ENCODE data around the gene GRK3. TPM values are rescaled to one million over a fixed set of nuclear protein-coding genes. Genes with fewer than 3 reads are reported as not detected.
"Not testable (repeated sequence)": the region's sequence is repeated elsewhere in the genome, so short reads cannot be mapped to it uniquely, and the experiment has no call there.

GRK3 gene
- total and polyA plus RNA-seq, 2 donors = 8.4 to 20.2 TPM

DNA sequence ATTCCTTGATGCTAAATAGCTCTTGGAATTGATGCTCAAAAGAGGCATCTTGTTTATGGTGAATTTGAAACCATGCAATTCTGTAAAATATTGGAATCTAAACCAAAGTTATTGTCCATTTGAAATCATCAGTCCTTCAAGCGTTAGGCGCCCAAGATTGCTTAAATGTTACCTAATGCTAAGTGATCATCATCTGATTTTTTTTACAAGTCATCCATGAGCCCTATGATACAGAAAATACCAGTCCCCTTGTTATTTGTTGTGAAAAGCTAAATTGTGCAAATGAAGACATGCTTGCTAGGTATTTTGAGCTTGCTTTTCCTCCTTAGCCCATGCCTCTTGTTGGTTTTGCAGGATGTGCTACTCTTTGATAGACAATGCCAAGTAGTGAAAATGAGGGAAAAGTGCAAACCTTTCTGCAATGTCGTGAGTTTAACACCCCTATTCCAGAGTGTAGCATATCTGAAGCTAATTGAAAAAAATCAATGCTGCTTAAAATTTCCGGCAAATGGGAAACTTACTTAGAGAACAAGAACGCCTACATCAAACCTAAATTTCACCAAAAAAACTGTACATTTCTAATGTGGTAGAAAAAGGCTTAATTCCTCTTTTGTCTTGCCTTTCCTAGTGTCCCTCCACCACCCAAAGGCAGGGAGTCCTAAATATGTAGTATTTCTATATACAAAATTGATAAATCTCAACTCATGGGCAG is 1.9 kb downstream of the GRK3 start:
- WGBS = 44% methylated on average over 5 of the region's 5 CpGs
- peaks cover 0 to 4% of the 10 kb centered on the region in 2 donors for H3K27me3 ChIP-seq (ENCODE audit: control insufficient read depth in 2 of 2, insufficient read depth in 1 of 2, low read length in 1 of 2)
- H3K4me1 ChIP-seq (ENCODE audit: control insufficient read depth in 2 of 2, insufficient read depth in 2 of 2, low read length in 2 of 2) = peaks cover 3 to 21% of the 10 kb centered on the region in 2 donors
- peak overlapping the region; percentile 31 to 65 for H3K4me3 ChIP-seq (ENCODE audit: low read length in 2 of 2)
- no peaks in the 10 kb centered on the region for H3K9me3 ChIP-seq (ENCODE audit: control insufficient read depth in 2 of 2, insufficient read depth in 1 of 2, low read length in 1 of 2)
- peak overlapping the region in 1 of 2 donors; percentile 72 for H3K27ac ChIP-seq (ENCODE audit: low read depth in 1 of 2, low read length in 1 of 2)
- peak in 1 of 9 donors; percentile 41 for DNase-seq (ENCODE audit: low read depth in 6 of 9, low spot score in 9 of 9)
- no peaks in the 10 kb centered on the region for H3K36me3 ChIP-seq (ENCODE audit: control insufficient read depth in 2 of 2, insufficient read depth in 2 of 2, low read length in 1 of 2)

DNA sequence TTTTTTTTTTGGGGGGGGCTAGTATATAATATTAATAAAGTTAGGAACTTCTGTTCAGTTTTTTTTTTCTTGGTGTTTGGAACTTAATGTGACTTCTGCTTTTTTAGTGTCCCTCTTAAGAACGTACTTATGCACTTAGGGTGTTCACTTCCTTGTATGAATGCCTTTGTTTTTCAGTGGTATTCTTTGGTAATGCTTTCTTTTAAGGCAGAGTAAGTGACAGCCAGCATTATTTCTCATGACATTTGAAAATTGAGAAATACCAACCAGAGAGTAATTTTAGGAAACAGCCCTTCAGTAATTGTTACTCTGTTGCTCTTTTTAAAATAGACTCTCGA is 2.4 kb downstream of the GRK3 start:
- peak overlapping the region in 1 of 2 donors; percentile 72 for H3K27ac ChIP-seq (ENCODE audit: low read depth in 1 of 2, low read length in 1 of 2)
- peaks cover 3 to 21% of the 10 kb centered on the region in 2 donors for H3K4me1 ChIP-seq (ENCODE audit: control insufficient read depth in 2 of 2, insufficient read depth in 2 of 2, low read length in 2 of 2)
- WGBS = 14% methylated on average over 2 of the region's 2 CpGs
- no peaks in the 10 kb centered on the region for H3K9me3 ChIP-seq (ENCODE audit: control insufficient read depth in 2 of 2, insufficient read depth in 1 of 2, low read length in 1 of 2)
- peaks cover 0 to 4% of the 10 kb centered on the region in 2 donors for H3K27me3 ChIP-seq (ENCODE audit: control insufficient read depth in 2 of 2, insufficient read depth in 1 of 2, low read length in 1 of 2)
- no peaks in the 10 kb centered on the region for H3K36me3 ChIP-seq (ENCODE audit: control insufficient read depth in 2 of 2, insufficient read depth in 2 of 2, low read length in 1 of 2)
- H3K4me3 ChIP-seq (ENCODE audit: low read length in 2 of 2) = peak overlapping the region; percentile 31 to 65
- DNase-seq (ENCODE audit: low read depth in 6 of 9, low spot score in 9 of 9) = peak in 1 of 9 donors; percentile 46

- DNase-seq (ENCODE audit: low read depth in 6 of 9, low spot score in 9 of 9) = peak in 1 of 9 donors; percentile 53
- Histone ChIP-seq H3K27me3 (ENCODE audit: control insufficient read depth in 2 of 2, insufficient read depth in 1 of 2, low read length in 1 of 2) (peaks cover 0 to 4% of the 10 kb centered on the region in 2 donors), H3K36me3 (ENCODE audit: control insufficient read depth in 2 of 2, insufficient read depth in 2 of 2, low read length in 1 of 2) (no peaks in the 10 kb centered on the region), H3K9me3 (ENCODE audit: control insufficient read depth in 2 of 2, insufficient read depth in 1 of 2, low read length in 1 of 2) (no peaks in the 10 kb centered on the region), H3K27ac (ENCODE audit: low read depth in 1 of 2, low read length in 1 of 2) (peak overlapping the region in 1 of 2 donors; percentile 72), H3K4me3 (ENCODE audit: low read length in 2 of 2) (peak overlapping the region; percentile 31 to 65), H3K4me1 (ENCODE audit: control insufficient read depth in 2 of 2, insufficient read depth in 2 of 2, low read length in 2 of 2) (peaks cover 3 to 21% of the 10 kb centered on the region in 2 donors)
- 66% methylated on average over 1 of the region's 1 CpG for WGBS
Measured at GRCh38 chr22:25567251-25567675, 2.8 kb downstream of the GRK3 start.

DNA sequence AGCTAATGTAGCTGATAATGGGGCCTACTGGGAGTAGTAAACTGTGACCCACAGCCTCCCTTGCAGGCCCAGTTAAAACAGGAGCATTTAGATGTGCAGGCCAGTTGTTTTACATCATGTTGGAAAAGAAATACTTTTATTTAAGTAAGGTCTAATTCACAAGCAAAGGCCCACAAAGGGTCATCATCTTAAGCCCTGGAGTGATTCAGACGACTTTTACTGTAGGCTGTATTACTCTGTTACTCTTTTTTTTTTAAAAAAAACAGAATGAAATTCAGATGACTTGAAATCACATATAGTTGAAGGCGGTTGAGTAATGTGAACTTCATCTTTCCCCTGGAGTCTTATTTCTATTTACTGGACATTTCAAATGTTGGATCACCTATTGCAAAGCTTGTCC is 3.6 kb downstream of the GRK3 start:
- H3K9me3 ChIP-seq (ENCODE audit: control insufficient read depth in 2 of 2, insufficient read depth in 1 of 2, low read length in 1 of 2); DNase-seq (ENCODE audit: low read depth in 6 of 9, low spot score in 9 of 9); H3K4me3 ChIP-seq (ENCODE audit: low read length in 2 of 2); H3K27ac ChIP-seq (ENCODE audit: low read depth in 1 of 2, low read length in 1 of 2); H3K27me3 ChIP-seq (ENCODE audit: control insufficient read depth in 2 of 2, insufficient read depth in 1 of 2, low read length in 1 of 2); H3K36me3 ChIP-seq (ENCODE audit: control insufficient read depth in 2 of 2, insufficient read depth in 2 of 2, low read length in 1 of 2): not testable (repeated sequence)
- H3K4me1 ChIP-seq (ENCODE audit: control insufficient read depth in 2 of 2, insufficient read depth in 2 of 2, low read length in 2 of 2) = peaks cover 7 to 23% of the 10 kb centered on the region in 2 donors
- WGBS = 91% methylated on average over 2 of the region's 2 CpGs

DNA sequence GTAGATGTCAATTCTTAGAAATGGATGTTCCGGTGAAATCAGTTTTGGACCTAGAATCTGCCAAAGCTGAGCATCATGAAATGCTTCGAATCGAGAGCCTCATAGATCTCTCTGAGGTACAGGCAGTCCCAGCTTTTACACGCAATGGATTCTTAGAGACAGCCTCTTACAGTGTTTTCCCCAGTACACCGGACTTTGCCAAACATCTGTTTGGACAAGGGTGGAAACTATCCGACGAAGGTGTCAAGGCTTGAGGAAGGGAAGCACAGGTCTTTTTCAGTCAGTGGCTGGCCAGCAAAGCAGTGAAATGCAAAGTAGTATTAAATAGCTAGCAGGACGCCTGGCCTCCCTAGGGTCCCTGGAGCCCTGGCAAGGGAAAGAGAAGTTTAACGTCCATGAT is 4.9 kb downstream of the GRK3 start:
- H3K36me3 ChIP-seq (ENCODE audit: control insufficient read depth in 2 of 2, insufficient read depth in 2 of 2, low read length in 1 of 2) = no peaks in the 10 kb centered on the region
- no peak for DNase-seq (ENCODE audit: low read depth in 6 of 9, low spot score in 9 of 9)
- H3K9me3 ChIP-seq (ENCODE audit: control insufficient read depth in 2 of 2, insufficient read depth in 1 of 2, low read length in 1 of 2) = no peaks in the 10 kb centered on the region
- H3K27me3 ChIP-seq (ENCODE audit: control insufficient read depth in 2 of 2, insufficient read depth in 1 of 2, low read length in 1 of 2) = no peaks in the 10 kb centered on the region
- no peak overlapping the region for H3K27ac ChIP-seq (ENCODE audit: low read depth in 1 of 2, low read length in 1 of 2)
- H3K4me3 ChIP-seq (ENCODE audit: low read length in 2 of 2) = no peak overlapping the region
- peaks cover 7 to 16% of the 10 kb centered on the region in 2 donors for H3K4me1 ChIP-seq (ENCODE audit: control insufficient read depth in 2 of 2, insufficient read depth in 2 of 2, low read length in 2 of 2)
- WGBS = 95% methylated on average over 9 of the region's 9 CpGs

DNA sequence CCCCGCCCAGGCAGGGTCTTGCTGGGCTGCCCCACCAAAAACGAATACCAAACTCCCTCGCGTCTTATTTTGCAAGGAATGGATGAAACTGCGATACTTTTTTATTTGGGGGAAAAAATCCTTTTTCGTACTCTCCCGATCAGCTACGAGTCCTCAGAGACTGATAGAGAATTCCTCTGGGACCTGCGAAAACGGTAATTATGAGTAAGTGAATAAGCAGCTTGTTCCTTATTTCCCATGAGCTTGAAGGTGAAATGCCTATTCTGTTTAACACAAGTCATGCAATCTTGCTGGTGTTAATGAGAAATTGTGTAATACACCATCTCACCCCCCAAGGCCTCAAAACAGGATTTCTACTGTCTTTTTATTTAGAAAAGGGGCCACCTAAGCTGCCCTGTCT is 5.5 kb downstream of the GRK3 start:
- Histone ChIP-seq H3K9me3 (ENCODE audit: control insufficient read depth in 2 of 2, insufficient read depth in 1 of 2, low read length in 1 of 2) (no peaks in the 10 kb centered on the region), H3K27me3 (ENCODE audit: control insufficient read depth in 2 of 2, insufficient read depth in 1 of 2, low read length in 1 of 2) (no peaks in the 10 kb centered on the region), H3K4me1 (ENCODE audit: control insufficient read depth in 2 of 2, insufficient read depth in 2 of 2, low read length in 2 of 2) (peaks cover 7 to 16% of the 10 kb centered on the region in 2 donors), H3K27ac (ENCODE audit: low read depth in 1 of 2, low read length in 1 of 2) (no peak overlapping the region), H3K4me3 (ENCODE audit: low read length in 2 of 2) (no peak overlapping the region), H3K36me3 (ENCODE audit: control insufficient read depth in 2 of 2, insufficient read depth in 2 of 2, low read length in 1 of 2) (no peaks in the 10 kb centered on the region)
- DNase-seq (ENCODE audit: low read depth in 6 of 9, low spot score in 9 of 9) = no peak
- 96% methylated on average over 10 of the region's 10 CpGs for WGBS

DNA sequence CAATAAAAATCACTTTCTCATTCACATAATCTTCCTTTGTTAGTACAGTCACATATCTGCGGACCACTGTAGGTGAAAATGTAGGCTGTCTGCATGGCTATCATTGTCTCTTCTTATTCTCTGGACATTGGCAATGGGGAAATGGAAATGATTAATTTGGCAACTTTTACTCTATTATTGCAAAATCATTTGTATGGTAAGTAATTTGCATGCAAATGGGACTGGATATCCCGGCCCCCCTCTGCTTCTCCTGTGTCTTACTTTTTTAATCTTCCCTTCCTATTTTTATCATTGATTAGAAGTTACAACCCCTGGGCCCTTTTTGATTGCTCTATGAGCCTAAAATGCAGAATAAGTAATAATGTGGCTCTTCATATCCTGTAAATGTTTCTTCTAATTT is 6.0 kb downstream of the GRK3 start:
- no peak overlapping the region for H3K4me3 ChIP-seq (ENCODE audit: low read length in 2 of 2)
- no peak overlapping the region for H3K27ac ChIP-seq (ENCODE audit: low read depth in 1 of 2, low read length in 1 of 2)
- H3K4me1 ChIP-seq (ENCODE audit: control insufficient read depth in 2 of 2, insufficient read depth in 2 of 2, low read length in 2 of 2) = peaks cover 7 to 15% of the 10 kb centered on the region in 2 donors
- no peak for DNase-seq (ENCODE audit: low read depth in 6 of 9, low spot score in 9 of 9)
- H3K9me3 ChIP-seq (ENCODE audit: control insufficient read depth in 2 of 2, insufficient read depth in 1 of 2, low read length in 1 of 2) = no peaks in the 10 kb centered on the region
- no peaks in the 10 kb centered on the region for H3K36me3 ChIP-seq (ENCODE audit: control insufficient read depth in 2 of 2, insufficient read depth in 2 of 2, low read length in 1 of 2)
- no peaks in the 10 kb centered on the region for H3K27me3 ChIP-seq (ENCODE audit: control insufficient read depth in 2 of 2, insufficient read depth in 1 of 2, low read length in 1 of 2)
- WGBS = 69% methylated on average over 2 of the region's 2 CpGs

DNA sequence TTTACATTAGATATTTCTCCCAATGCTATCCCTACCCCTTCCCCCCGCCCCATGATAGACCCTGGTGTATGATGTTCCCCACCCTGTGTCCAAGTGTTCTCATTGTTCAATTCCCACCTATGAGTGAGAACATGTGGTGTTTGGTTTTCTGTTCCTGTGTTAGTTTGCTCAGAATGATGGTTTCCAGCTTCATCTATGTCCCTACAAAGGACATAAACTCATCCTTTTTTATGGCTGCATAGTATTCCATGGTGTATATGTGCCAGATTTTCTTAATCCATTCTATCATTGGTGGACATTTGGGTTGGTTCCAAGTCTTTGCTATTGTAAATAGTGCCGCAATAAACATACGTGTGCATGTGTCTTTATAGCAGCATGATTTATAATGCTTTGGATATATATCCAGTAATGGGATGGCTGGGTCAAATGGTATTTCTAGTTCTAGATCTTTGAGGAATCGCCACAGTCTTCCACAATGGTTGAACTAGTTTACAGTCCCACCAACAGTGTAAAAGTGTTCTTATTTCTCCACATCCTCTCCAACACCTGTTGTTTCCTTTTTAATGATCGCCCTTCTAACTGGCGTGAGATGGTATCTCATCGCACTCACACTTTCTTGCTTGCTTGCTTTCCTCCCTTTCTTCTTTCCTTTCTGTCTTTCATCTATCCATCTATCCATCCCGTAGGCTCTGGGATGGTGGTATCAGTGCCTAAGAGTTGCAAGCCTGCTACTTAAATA is 7.7 kb downstream of the GRK3 start:
- not testable (repeated sequence) for H3K9me3 ChIP-seq (ENCODE audit: control insufficient read depth in 2 of 2, insufficient read depth in 1 of 2, low read length in 1 of 2); H3K36me3 ChIP-seq (ENCODE audit: control insufficient read depth in 2 of 2, insufficient read depth in 2 of 2, low read length in 1 of 2); H3K27me3 ChIP-seq (ENCODE audit: control insufficient read depth in 2 of 2, insufficient read depth in 1 of 2, low read length in 1 of 2); H3K4me3 ChIP-seq (ENCODE audit: low read length in 2 of 2); DNase-seq (ENCODE audit: low read depth in 6 of 9, low spot score in 9 of 9)
- H3K4me1 ChIP-seq (ENCODE audit: control insufficient read depth in 2 of 2, insufficient read depth in 2 of 2, low read length in 2 of 2) = peaks cover 4 to 11% of the 10 kb centered on the region in 2 donors
- 62% methylated on average over 8 of the region's 8 CpGs for WGBS
- H3K27ac ChIP-seq (ENCODE audit: low read depth in 1 of 2, low read length in 1 of 2) = peak overlapping the region; percentile 28 to 65

DNA sequence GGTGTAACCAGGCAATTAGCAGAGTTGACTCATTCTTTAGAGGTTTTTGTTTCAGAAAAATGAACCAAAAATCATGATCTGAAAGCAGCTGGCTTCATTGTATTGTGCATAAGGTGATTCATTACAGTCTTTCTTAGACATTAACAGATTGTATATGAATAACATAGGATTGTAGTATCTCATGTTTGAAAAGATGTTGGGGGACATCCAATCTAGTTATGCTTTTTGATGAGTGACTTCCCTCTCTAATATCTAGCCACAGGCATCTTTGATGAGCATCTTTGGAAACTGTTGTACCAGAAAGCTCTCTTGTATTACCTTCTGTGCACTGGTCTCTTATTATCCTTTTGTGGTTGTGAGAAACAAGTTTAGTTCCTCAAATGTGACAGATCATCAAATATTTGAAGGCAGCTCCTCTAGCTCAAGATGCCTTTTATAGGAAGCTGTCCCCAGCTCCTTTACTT is 8.3 kb downstream of the GRK3 start:
- Histone ChIP-seq H3K9me3 (ENCODE audit: control insufficient read depth in 2 of 2, insufficient read depth in 1 of 2, low read length in 1 of 2) (no peaks in the 10 kb centered on the region), H3K27ac (ENCODE audit: low read depth in 1 of 2, low read length in 1 of 2) (peak overlapping the region; percentile 28 to 65), H3K4me3 (ENCODE audit: low read length in 2 of 2) (no peak overlapping the region), H3K36me3 (ENCODE audit: control insufficient read depth in 2 of 2, insufficient read depth in 2 of 2, low read length in 1 of 2) (no peaks in the 10 kb centered on the region), H3K27me3 (ENCODE audit: control insufficient read depth in 2 of 2, insufficient read depth in 1 of 2, low read length in 1 of 2) (no peaks in the 10 kb centered on the region), H3K4me1 (ENCODE audit: control insufficient read depth in 2 of 2, insufficient read depth in 2 of 2, low read length in 2 of 2) (peaks cover 4 to 10% of the 10 kb centered on the region in 2 donors)
- DNase-seq (ENCODE audit: low read depth in 6 of 9, low spot score in 9 of 9) = peak in 1 of 9 donors; percentile 33

All from thymus (tissue), 11 donors.